ENCODE measurements around the gene CNTNAP2.

DNA sequence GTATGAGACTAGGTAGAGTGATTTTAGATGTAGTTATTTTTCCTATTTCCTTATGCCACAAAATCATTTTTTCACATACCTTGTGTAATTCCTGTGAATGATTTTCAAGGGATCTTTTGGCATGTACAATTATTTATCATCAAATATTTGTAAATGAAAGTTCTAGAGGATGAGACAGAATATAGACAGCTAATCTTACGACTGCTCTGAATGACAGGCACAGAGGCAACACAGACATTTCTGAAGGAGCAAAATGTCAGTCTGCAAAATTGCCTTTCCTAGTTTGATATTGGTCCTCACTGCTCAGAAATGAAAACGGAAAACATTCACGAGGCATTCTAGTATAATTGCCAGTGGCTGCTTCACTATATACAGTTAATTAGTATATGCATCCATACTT lies 1663.3 kb downstream of the CNTNAP2 start:
- TF ChIP-seq CTCF (IDR thresholded peaks at IDR 0.05; ENCODE audit: insufficient read depth, low read length, poor library complexity, severe bottlenecking): no peak
- no peak for TF ChIP-seq EZH2phosphoT487 (conservative IDR thresholded peaks at IDR 0.05; ENCODE audit: low read length)
